Right lobe of liver (tissue), 6 donors: ENCODE measurements around the gene SLC25A15. TPM values are rescaled to one million over a fixed set of nuclear protein-coding genes. Genes with fewer than 3 reads are reported as not detected.

Experiments
- ATAC-seq, 4 donors: fragments of 200-7000 bp; cut with Tn5 transposase; one replicate each; pipeline ENCODE4 v1.9.1; 2020; ENCODE audit warnings: mild to moderate bottlenecking in 4 of 4, moderate library complexity in 4 of 4
- DNase-seq, 3 donors: peaks; one replicate each; pipeline ENCODE4 v3.0.0-alpha.2; 2020
- H3K27ac ChIP-seq, 3 donors: fragments of 200-600 bp; one replicate each; pipeline ENCODE4 v1.8.0; 2022
- H3K27me3 ChIP-seq, 2 donors: fragments of 200-600 bp; one replicate each; pipeline ENCODE4 v1.8.0; 2022
- H3K36me3 ChIP-seq, 4 donors: fragments of 200-600 bp; sonication (generic) in 1 of 4; one replicate each; pipeline versions ENCODE4 v1.5.1 to v1.8.0; 2017 to 2022; ENCODE audit warnings: control low read depth in 1 of 4
- H3K4me1 ChIP-seq, 4 donors: fragments of 200-600 bp; sonication (generic) in 1 of 4; one replicate each; pipeline versions ENCODE4 v1.5.1 to v1.8.0; 2017 to 2022; ENCODE audit warnings: control low read depth in 1 of 4
- H3K4me3 ChIP-seq, 3 donors: fragments of 200-600 bp; one replicate each; pipeline ENCODE4 v1.8.0; 2022
- H3K9me3 ChIP-seq, 4 donors: fragments of 200-600 bp; sonication (generic) in 1 of 4; one replicate each; pipeline versions ENCODE4 v1.5.1 to v1.8.0; 2017 to 2022; ENCODE audit warnings: control low read depth in 1 of 4
- CTCF ChIP-seq, 4 donors: fragments of 200-600 bp in 3 of 4; fragments of 450-650 bp in 1 of 4; IDR thresholded peaks; one replicate each; pipeline versions ENCODE4 v1.5.1 to v1.8.0; 2016 to 2022; ENCODE audit warnings: antibody characterized with exemption in 4 of 4, mild to moderate bottlenecking in 2 of 4
- POLR2A ChIP-seq: fragments of 450-650 bp; IDR thresholded peaks from one replicate; pipeline ENCODE4 v1.6.1; 2017; ENCODE audit warnings: antibody characterized with exemption, mild to moderate bottlenecking
- WGBS: methylation state at CpG from one replicate; pipeline ENCODE4 v1.1.6; 2018; ENCODE audit warnings: low coverage, low lambda C conversion rate; ENCODE audit not compliant: insufficient coverage; ENCODE audit errors: missing lambda C conversion rate; 5-methylcytosine and 5-hydroxymethylcytosine counted together
- intact Hi-C, 2 donors: fragments of 100-400 bp; cut with DNase I; formaldehyde crosslinking; loops; one replicate each; pipeline versions ENCODE4 v1.11.2 to v1.14.1; 2022
- total RNA-seq, 6 experiments: library from RNA; depleted of rRNA in 2 of 6; stranded (reverse); fragments of >200 nt in 2 of 6; fragmentation: NEBNext Ultra II Directional in 3 of 6; extraction: Animal tissue kit (Norgen Biotek cat#: 25700) in 3 of 6; gene quantifications; one replicate each; pipeline versions ENCODE4 v1.1.0 to v1.2.4, GENCODE V29; 2016 to 2023
- donor health status: DM: no; HTN: yes; CAD: no.
- donor health status: DM: no; HTN: no; CAD: no.
- donor health status: DM: no; HTN: no; CAD: no.
- donor health status: DM: no; HTN: yes; CAD: no.
- donor health status: DM: no; HTN: yes; CAD: no.

The SLC25A15 gene
- total RNA-seq, 6 experiments from 2014 or later, result 28.0 to 168 (median 79.9) TPM

GRCh38 chr13:40812102-40812501 is 22.7 kb downstream of the SLC25A15 start:
- TF ChIP-seq POLR2A (no peak), CTCF (IDR thresholded peaks at IDR 0.05) (no peak)
- Histone ChIP-seq H3K4me3 (no peak overlapping the region), H3K27ac (no peak overlapping the region), H3K36me3 (peaks cover 0 to 54% (median 9%) of the 10 kb centered on the region in 4 donors), H3K4me1 (no peaks in the 10 kb centered on the region), H3K27me3 (no peaks in the 10 kb centered on the region), H3K9me3 (no peaks in the 10 kb centered on the region)
- 71% methylated on average over 4 of the region's 4 CpGs for WGBS
- ATAC-seq, result no peak
- intact Hi-C loops, result no loop called here
- no peak for DNase-seq

GRCh38 chr13:40812724-40813445 is 23.5 kb downstream of the SLC25A15 start:
- 100% methylated on average over 1 of the region's 6 CpGs for WGBS
- no peaks in the 10 kb centered on the region for H3K9me3 ChIP-seq
- H3K4me1 ChIP-seq, result no peaks in the 10 kb centered on the region
- DNase-seq, result no peak
- no peak for TF ChIP-seq CTCF (IDR thresholded peaks at IDR 0.05)
- no peak for TF ChIP-seq POLR2A
- H3K27me3 ChIP-seq, result no peaks in the 10 kb centered on the region
- H3K27ac ChIP-seq, result peak overlapping the region in 1 of 3 donors; percentile 67
- peaks cover 0 to 47% (median 6%) of the 10 kb centered on the region in 4 donors for H3K36me3 ChIP-seq
- no peak overlapping the region for H3K4me3 ChIP-seq
- peak; percentile 18 to 40 (median 22) for ATAC-seq
- intact Hi-C loops, result no loop called here

GRCh38 chr13:40813667-40814454 is 24.4 kb downstream of the SLC25A15 start:
- H3K27ac ChIP-seq, result peak overlapping the region in 2 of 3 donors; percentile 16 to 67
- TF ChIP-seq POLR2A (no peak), CTCF (IDR thresholded peaks at IDR 0.05) (peak; percentile 44 to 58 (median 52))
- no peaks in the 10 kb centered on the region for H3K4me1 ChIP-seq
- H3K9me3 ChIP-seq, result no peaks in the 10 kb centered on the region
- whole genome bisulfite sequencing, result 33% methylated on average over 3 of the region's 7 CpGs
- no peak for DNase-seq
- intact Hi-C loops, result no loop called here
- H3K4me3 ChIP-seq, result no peak overlapping the region
- ATAC-seq, result peak; percentile 78 to 91 (median 86)
- H3K36me3 ChIP-seq, result peaks cover 0 to 37% (median 4%) of the 10 kb centered on the region in 4 donors
- H3K27me3 ChIP-seq, result no peaks in the 10 kb centered on the region

GRCh38 chr13:40814803-40815202 is 25.4 kb downstream of the SLC25A15 start:
- intact Hi-C loops, result no loop called here

More at GRCh38 chr13:40814803-40815202, 25.4 kb downstream of the SLC25A15 start:
- H3K27me3 ChIP-seq, result no peaks in the 10 kb centered on the region
- ATAC-seq, result no peak
- H3K4me1 ChIP-seq, result no peaks in the 10 kb centered on the region
- DNase-seq, result no peak
- H3K4me3 ChIP-seq, result no peak overlapping the region
- H3K27ac ChIP-seq, result no peak overlapping the region
- peaks cover 0 to 27% (median 4%) of the 10 kb centered on the region in 4 donors for H3K36me3 ChIP-seq
- TF ChIP-seq CTCF (IDR thresholded peaks at IDR 0.05), result no peak
- no peak for TF ChIP-seq POLR2A
- WGBS, result 100% methylated on average over 2 of the region's 2 CpGs
- H3K9me3 ChIP-seq, result no peaks in the 10 kb centered on the region
